ENCODE results near the gene ERICH6. TPM values are rescaled to one million over a fixed set of nuclear protein-coding genes. Genes with fewer than 3 reads are reported as not detected.

ERICH6 gene
- polyA plus RNA-seq, 1 donor, result 0.11 TPM

GRCh38 chr3:150736903-150737832, 33.4 kb upstream of the ERICH6 start:
- DNase-seq (ENCODE audit: low read depth), result no peak

DNA sequence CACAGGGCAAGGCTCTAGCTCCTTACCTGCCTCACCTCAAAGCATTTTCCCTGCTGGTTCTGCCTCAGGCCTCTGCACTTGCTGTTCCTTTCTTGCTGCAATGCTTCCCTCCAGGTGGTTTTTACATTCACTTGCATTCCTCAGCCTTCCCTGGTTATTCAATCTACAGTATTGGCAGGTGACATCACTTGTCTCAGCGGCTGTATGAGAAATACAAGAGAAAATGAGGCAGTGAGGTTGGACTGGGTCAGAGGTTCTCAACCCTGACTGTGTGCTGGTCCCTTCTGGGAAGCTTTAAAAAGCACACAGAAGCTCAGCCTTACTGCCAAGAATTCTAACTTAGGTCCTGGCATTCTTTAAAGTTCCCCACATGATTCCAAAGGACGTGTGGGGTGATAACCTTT, 32.6 kb upstream of the ERICH6 start:
- DNase-seq (ENCODE audit: low read depth), result no peak

DNA sequence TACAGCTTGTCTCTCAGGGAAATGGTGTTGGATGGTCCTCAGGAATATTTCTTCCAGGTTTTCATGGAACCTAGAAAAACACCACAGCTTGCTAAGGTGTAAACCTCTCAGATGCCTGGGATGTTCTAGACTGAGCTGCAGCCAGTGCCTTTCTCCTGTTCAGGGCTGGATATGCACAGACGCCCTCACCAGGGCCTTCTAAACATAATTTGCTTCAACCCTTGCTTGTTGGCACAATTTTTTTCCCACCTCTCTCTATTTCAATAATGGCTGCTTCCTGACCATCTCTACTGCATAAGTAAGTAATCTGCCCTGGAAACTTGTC, 31.0 kb upstream of the ERICH6 start:
- no peak for DNase-seq (ENCODE audit: low read depth)

DNA sequence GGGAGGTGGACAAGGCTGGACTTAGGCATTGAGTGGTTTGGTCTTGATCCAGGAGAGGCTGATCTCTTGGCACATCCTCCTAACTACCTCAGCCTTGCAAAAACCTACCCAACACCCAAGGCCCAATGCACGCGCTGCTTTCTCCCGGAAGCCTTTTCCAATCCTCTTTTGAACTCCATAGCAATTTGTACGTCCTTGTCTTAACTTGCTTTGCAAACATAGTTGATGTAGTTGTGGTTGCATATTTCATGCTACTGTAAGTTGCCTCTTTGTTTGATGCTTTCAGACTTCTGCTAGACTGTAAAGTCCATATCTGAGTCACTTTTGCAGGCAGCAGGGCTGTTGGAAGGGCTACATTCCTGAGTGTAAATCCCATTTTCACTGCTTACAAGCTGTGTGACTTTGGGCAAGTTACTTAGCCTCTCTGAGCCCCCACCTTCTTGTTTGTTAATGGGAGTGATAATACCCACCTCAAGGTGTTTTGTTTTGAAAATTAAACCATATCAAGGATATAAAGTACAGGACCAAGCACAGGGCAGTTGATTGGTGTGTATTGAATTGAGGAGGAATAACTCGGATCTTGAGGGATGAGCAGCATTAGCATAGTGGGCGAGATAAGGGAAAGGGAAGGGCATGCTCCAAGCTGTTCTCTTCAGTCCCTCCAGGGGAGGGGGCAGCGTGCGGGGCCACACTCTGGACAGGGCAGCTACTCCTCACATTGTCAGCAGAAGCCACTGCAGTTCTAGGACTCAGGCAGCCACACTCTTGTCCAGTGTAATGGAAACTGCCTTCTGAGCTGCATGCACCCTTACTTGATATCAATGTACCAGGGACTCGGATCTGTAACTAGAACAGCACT, 30.4 kb upstream of the ERICH6 start:
- no peak for DNase-seq (ENCODE audit: low read depth)

GRCh38 chr3:150733373-150733935, 29.7 kb upstream of the ERICH6 start:
- no peak for DNase-seq (ENCODE audit: low read depth)

- no peak for DNase-seq (ENCODE audit: low read depth)
These were observed 26.1 kb upstream of the ERICH6 start for GRCh38 chr3:150729682-150730360.

DNA sequence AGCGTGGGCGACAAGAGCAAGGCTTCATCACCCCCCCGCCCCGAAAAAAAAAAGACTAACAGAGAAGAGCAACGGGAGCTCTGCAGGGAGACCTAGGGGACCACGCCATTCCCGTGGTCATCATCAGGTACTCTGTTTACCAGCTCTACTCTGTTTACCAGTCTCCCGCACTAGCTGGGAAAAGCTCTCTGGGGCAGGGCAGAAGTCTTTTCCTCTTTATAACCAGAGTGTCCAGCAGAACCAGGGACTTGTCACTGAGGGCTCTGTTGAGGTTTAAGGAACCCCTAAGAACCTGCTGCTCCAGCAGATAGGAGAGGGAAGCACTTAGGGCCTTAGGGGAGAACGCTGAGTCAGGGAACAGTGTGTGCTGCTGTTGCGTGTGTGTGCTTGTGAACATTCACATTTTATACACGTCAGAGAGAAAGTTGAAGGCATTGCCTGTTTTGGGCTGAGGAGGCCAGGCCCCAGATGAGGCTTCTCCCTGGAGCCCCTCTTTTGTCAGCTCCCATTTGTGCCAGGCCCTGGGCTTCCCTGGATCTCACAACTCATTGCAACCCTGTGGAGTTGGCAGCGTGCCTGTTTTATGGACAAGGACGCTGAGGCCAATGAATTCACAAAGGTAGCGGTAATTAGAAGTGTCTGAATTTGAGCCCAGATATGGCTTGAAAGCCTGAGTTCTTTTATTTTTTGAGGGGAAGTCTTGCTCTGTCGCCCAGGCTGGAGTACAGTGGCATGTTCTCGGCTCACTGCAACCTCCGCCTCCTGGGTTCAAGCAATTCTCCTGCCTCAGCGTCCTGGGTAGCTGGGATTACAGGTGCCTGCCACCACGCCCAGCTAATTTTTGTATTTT, 24.2 kb upstream of the ERICH6 start:
- DNase-seq (ENCODE audit: low read depth), result no peak

DNA sequence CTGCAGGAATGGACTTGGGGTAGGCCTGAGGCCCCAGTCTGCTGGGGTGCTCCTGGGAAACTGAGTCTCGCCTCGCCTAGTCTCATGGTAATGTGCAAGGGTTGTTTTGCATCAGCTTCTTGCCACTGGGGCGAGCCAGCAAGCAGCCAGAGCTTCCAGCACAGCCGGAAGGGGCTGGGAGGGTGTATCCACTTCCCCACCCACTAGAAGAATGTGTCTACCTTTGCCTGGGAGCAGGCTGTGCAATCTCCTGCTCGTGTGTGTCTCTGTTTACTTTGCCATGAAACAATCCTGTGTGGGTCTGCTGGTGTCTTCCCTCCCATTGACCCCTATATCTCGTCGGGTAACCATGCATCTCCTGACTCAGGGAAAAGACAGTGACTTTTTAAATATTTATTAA, 21.8 kb upstream of the ERICH6 start:
- DNase-seq (ENCODE audit: low read depth), result no peak

DNA sequence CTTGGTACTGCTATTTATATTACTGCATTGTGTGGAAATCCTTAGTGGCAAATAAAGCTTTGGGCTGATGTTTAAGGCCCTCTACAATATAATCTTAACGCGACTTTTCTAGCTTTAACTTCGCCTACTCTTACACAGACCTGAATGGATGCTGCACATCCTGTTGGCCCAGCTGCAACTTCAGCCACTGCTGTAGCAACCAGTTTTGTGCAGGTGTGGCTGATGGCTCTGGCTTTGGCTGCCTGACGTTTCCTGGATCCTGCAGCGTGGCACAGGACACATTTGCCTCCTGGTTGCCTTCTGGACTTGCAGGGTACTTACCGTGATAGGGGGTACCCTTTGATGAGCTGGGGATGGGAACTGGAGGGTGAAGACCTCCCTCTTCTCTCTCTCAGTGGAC, 20.2 kb upstream of the ERICH6 start:
- DNase-seq (ENCODE audit: low read depth), result no peak

DNA sequence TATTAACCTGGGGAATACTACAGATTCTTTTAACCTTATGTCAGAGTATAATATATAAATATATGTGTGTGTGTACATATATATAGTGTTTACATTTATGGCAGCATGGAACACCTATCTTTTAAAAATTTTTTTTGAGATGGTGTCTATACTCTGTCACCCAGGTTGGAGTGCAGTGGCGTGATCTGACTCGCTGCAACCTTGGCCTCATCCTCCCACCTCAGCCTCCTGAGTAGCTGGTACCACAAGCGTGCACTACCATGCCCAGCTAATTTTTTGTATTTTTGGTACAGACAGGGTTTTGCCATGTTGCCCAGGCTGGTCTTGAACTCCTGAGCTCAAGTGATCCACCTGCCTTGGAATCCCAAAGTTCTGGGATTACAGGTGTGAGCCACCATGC, 18.5 kb upstream of the ERICH6 start:
- no peak for DNase-seq (ENCODE audit: low read depth)

- peak; percentile 54 for DNase-seq (ENCODE audit: low read depth)
These were observed 17.8 kb upstream of the ERICH6 start for GRCh38 chr3:150721285-150722130.

- DNase-seq (ENCODE audit: low read depth), result no peak
These were observed 16.7 kb upstream of the ERICH6 start for GRCh38 chr3:150720444-150720843.

DNA sequence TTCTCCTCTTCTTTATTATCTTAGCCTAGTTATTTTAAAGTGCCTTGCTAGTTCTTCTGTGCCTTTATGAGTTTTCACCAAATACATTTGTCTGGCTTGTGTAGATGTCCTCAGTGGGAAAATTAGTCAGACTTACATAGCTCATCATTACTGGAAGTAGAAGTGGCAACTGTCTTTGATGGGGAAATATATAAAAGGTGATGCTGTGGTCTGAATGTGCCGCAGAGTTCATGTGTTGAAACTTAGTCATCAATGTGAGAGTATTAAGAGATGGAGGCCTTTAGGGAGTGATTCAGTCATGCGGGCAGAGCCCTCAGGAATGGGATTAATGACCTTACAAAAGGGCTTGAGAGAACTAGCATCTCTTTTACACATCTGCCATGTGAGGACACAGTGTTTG, 6.4 kb upstream of the ERICH6 start:
- DNase-seq (ENCODE audit: low read depth), result no peak

- peak; percentile 19 for DNase-seq (ENCODE audit: low read depth)
These were observed 393 bp downstream of the ERICH6 start for GRCh38 chr3:150703299-150703755.

- no peak for DNase-seq (ENCODE audit: low read depth)
These were observed 4.6 kb downstream of the ERICH6 start for GRCh38 chr3:150699068-150699639.

GRCh38 chr3:150697646-150698045, 6.1 kb downstream of the ERICH6 start:
- DNase-seq (ENCODE audit: low read depth), result no peak

- DNase-seq (ENCODE audit: low read depth), result no peak
These were observed 12.2 kb downstream of the ERICH6 start for GRCh38 chr3:150691414-150692040.

GRCh38 chr3:150687613-150688012, 16.1 kb downstream of the ERICH6 start:
- no peak for DNase-seq (ENCODE audit: low read depth)

DNA sequence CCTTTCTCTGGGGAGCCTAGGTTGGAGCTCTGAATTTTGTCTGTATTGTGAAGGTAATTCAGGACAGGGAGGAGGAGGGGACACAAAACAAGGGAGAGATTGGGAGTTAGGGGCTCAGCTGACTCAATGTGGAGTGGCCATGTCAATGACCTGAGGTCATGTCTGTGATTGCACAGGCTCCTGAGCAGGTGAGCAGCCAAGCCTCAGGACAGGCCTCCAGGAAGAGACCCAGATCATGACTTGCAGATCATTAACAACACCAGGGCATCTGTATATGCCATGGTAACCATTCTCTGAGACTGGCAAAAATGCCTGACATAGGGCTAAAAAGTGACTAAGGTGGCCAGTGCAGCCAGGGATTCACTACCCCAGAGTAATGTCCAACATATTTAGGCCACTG, 20.9 kb downstream of the ERICH6 start:
- no peak for DNase-seq (ENCODE audit: low read depth)
